H1 (cell line): Measurements from ENCODE around the gene MATK. TPM values are rescaled to one million over a fixed set of nuclear protein-coding genes. Genes with fewer than 3 reads are reported as not detected.

ENCODE experiments used
- GABPA ChIP-seq: IDR thresholded peaks from 2 replicates; pipeline ENCODE4 v1.6.1; 2011; ENCODE audit warnings: mild to moderate bottlenecking, low read length, moderate library complexity, borderline replicate concordance; ENCODE audit not compliant: insufficient read depth
- polyA plus RNA-seq, 7 experiments: library from polyadenylated mRNA; depleted of rRNA in 3 of 7; stranded (reverse) in 5 of 7; unstranded in 2 of 7; fragments of >200 nt in 5 of 7; fragments of 200-250 nt in 2 of 7; gene quantifications; 1 replicate in 5 of 7; 2 replicates in 1 of 7; 4 replicates in 1 of 7; pipeline versions ENCODE4 v1.2.1 to v1.2.3, GENCODE V29; 2011 to 2013; ENCODE audit warnings: missing spikeins in 2 of 7, mixed read lengths in 2 of 7
- total RNA-seq: library from RNA; stranded (reverse); fragmentation: NEBNext Ultra II Directional; extraction: Animal tissue kit (Norgen Biotek cat#: 25700); gene quantifications from 2 replicates; pipeline ENCODE4 v1.2.1, GENCODE V29; 2021

MATK gene
- total and polyA plus RNA-seq, 2 of the 8 experiments (the other 6 are each of a cell fraction or from before 2014, with no cell fraction given), result 20.5 to 21.4 TPM

- no peak for TF ChIP-seq GABPA
Measured at GRCh38 chr19:3771906-3772455, 14.2 kb downstream of the MATK start, which contains the start of gene RAX2 (continued).
